NAMALWA (cell line): ENCODE measurements around the gene ZCCHC4.
"Not testable (repeated sequence)": the region's sequence is repeated elsewhere in the genome, so short reads cannot be mapped to it uniquely, and the experiment has no call there.

Experiments used
- DNase-seq: peaks from one replicate; pipeline ENCODE4 v3.0.0-alpha.2; 2015; ENCODE audit warnings: low spot score

The ZCCHC4 gene

DNA sequence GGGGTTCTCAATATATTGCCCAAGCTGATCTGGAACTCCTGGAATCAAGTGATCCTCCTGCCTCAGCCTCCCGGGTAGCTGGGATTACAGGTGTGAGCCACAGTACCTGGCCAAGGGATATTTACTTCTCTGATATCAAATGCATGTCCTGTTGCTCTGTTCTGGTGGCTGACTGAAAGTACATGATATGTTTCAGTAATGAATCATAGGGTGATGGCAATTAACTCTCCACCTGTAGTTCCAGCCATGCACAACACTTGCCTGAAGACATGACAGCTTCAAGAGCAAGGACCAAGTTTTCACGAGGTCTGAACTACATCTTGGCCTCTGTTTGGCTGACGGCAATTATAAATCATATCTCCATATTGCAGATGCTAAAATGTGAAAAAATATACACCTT is 9.1 kb downstream of the ZCCHC4 start:
- DNase-seq, result no peak

DNA sequence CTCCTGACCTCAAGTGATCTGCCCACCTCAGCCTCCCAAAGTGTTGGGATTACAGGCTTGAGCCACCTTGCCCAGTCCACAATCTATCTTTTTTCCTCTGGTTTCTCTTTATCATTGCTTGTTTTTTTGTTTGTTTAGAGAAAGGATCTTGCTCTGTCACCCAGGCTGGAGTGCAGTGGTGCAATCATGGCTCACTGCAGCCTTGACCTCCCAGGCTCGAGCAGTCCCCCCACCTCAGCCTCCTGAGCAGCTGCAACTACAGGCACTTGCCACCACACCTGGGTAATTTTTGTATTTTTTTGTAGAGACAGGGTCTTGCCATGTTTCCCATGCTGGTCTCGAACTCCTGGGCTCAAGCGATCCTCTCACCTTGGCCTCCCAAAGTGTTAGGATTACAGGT is 15.9 kb downstream of the ZCCHC4 start:
- not testable (repeated sequence) for DNase-seq

DNA sequence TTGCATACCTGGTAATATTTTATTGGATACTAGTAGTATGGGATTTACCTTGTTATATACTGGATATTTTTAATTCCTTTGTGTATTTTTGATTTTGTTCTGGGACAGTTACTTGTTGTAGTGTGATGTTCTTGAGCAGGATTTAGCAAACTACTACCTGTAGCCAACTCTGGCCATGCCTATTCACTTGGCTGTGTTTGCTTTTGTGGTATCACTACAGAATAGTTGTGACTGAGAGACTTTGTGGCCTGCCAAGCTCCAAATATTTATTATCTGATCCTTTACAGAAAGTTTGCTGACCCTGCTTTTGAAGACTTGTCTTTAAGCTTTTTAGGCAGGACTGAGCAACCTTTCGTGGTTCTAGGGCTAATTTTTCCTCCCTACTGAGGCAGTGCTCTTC is 17.8 kb downstream of the ZCCHC4 start:
- no peak for DNase-seq

DNA sequence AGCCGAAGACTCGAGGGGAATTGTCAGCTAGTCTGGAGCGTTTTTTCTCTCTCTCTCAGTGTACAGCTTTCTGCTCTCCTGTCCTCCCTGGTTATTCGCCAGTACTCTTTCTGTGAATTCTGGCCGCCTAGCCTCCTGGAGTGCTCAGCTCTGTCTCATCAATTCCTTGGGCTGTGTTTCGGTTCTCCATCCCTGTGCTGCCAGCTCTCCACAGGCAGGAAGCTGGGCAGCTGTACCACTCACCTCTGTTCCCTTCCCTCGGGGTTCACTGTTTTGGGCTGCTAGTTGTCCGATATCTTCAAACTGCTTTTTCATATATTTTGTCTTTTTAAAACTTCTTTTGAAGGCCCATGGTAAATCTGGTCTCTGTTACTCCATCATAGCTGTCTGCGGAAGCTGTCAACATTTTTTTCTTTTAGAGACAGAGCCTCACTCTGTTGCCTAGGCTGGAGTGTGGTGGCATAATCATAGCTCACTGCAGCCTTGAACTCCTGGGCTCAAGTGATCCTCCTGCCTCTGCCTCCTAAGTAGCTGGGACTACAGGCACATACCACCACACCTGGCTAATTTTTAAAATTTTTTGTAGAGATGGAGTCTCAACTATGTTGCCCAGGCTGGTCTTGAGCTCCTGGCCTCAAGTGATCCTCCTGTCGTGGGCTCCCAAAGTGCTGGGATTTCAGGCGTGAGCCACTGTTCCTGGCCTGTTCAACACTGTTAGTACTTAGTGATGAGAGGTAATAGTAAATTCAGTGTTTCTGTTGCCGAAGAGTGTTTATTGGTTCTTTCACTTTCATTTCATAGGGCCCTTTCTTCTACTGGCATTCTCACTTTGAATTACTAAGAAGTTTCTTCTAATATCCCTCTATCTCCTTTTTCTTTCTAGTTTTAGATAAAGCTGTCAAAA is 18.6 kb downstream of the ZCCHC4 start:
- no peak for DNase-seq

DNA sequence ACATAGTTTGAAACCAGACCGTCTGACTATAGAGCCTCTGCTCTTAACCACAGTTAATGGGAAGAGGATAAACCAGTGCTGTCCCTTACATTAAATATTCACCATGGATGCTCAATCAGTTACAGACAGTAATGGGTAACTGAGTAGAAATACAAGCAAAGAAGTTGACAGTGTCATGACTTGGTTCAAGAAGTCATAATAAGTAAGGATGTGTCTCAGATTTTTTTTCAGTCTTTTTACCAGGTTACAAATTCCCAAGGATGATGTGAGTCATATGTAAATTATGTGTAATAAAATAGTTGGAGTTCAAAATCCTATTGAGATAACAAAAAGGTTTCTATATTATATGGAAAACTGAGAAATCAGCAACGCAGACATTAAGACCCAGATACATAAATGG is 31.1 kb downstream of the ZCCHC4 start:
- DNase-seq, result no peak

DNA sequence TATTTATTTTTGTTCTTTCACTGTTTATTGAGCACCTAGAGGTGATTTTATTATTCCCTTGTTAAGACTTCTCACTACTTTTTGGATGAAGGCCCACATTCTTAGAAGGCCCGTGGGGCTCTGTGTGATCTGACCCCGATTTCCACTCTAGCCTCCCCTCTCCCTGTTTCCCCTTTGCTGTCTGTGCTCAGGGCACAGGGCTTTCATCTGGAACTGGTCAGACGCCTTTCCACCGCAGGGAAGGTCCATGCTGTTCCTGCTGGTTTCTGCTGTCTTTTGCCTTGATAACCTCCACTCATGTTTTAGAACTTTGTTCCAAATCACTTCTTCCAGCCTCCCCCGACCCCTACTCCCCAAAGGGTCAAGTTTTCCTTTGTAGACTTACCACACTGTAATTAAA is 33.2 kb downstream of the ZCCHC4 start:
- DNase-seq, result no peak

DNA sequence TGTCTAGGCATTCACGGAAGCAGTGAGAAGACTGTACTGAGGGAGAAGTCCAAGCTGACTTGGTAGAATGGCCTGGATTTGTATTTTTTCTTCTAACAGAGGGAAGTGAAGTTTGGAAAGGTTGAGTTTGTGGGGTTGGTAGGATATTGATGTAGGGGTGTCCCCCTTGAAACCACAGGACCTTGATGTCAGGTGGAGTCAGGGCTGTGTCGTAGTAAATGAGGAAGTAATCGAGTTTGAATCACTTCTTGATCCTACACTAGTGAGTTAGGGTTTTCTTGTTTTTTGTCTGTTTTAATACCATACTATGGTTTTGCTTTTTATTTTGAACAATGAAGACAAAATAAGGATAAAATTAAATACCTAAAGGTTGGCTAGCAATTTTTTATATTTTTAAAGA is 34.3 kb downstream of the ZCCHC4 start:
- no peak for DNase-seq

DNA sequence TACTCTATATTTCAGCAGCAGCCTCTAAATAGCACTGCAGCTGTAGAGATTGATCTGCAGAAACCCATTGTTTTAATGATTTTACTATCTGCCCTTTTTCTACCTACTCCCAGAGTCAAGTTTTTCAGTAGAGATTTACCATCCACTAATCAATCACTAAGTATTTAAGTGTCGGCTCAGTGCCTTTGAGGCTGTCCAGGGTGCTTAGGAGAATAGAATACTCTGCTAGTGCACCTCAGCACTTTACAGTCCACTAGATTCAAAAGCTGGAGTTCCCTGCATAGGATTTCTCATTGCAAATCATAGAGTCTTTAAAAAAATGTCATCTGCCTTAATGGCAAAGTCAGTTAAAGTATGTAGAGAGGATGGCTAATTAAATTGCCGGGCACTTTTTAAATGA is 34.9 kb downstream of the ZCCHC4 start:
- no peak for DNase-seq

DNA sequence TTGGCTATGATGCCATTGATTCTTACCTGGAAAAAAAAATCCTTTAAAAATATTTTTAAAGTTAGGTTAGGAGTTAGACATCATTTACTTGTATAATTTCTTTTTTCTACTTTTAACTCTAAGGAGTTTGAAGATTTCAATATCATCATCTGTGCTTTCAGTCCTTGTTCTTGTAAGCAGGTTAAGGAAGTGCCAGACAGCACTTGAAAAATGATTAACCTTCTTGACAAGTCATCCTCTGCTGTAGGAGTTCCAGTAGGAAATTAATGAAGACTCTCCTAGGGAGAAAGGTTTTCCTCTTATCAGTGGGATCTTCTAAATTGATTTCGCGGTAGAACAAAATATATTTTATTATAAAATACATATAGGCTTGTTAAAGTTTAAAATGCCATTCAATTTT is 35.4 kb downstream of the ZCCHC4 start:
- DNase-seq, result no peak

DNA sequence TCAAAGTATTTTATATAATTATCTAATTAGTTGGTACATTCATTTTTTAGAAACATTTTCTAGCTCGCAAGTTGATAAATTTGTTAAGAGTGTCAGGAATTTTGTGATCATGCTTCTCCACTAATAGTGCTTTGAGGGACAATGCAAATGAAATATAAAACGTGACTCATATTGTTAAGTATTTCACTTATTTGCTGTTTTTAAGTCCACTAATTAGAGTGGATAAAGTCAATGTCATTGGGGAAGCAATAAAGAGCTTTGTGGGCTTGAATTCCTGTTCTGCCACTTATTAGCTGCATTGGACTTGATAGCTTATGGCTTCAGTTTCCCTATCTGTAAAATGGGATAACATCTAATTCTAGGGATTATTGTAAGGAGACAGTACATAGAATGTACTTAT is 38.0 kb downstream of the ZCCHC4 start:
- DNase-seq, result no peak

DNA sequence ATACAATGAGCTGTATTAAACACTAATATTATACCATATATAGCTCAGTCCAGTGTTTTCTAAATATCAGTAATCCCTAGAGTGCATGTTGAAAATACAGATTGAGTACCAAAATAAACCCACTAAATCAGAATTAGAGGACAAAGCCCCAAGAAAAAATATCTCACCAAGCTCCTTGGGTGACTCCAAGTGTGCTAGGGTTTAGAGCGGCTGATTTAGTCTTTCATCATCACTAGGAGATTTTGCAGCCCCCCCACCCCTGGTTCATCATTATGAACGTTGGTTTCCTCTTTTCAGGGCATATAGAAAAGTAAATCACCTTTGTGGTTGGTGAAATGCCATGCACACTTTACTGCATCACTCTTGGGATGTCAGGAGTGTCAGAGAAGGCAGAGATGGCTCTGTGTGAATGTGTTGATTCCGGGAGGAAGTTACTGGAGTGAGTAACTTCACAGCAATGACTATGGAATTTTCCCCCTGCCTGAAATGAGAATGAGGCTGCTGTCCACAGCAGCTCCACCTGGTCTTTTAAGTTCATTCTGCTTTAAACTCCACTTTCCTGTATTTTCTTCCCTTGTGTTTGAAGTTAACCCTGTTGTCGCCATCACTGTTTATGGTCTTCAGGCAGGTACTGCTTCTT is 39.3 kb downstream of the ZCCHC4 start:
- DNase-seq, result no peak

DNA sequence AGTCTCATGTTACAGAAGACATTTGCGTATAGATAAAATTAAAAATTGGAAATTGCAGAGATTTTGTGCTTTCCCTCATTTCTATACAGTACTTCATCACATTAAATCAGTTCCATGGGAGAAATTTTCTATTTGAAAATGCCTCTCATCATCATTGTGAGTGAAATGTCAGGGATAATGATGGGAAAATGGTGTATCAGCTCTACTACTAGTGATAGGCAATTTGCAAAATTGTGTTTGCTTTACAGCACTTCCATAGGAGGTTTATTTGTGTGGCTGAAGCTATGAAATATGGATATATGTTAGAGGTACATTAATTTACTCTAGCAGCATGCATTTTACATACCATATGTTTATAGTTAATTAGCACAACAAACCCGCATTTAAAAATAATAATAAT is 43.5 kb downstream of the ZCCHC4 start:
- DNase-seq, result no peak

DNA sequence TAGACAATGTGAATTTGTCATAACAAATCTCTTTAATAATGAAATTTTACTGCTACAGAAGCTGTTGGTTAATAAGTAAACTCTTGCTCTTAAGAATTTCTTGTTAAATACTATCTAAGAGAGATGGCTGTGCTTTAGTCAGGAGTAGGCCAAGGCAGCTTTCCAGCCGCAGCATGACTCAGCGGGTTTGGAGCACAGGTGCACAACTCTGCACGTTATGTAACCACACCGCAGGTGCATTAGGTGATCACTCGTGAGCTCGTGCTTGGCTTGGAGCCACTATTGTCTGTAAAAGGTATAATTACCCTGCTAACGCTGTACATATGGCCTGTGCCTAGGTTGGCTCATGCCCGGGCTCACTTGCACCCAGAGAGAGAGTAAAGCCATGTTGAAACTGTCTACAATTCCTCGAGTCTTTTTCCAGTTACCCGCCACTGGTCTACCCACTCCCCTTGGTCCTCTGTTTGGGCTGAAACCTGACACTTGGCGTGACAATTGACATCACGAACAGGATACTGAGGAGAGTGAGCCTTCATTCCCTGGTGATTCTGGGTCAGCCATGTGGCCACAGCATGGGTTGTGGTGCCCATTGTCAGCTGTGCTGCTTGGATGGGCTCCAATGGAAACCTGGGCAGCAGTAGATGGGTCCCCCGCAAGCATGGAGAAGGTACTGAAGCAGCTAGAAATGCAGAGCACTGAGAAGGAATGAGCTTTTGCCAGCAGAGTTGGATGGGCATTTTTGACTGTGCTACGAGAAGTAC is 46.1 kb downstream of the ZCCHC4 start:
- no peak for DNase-seq

DNA sequence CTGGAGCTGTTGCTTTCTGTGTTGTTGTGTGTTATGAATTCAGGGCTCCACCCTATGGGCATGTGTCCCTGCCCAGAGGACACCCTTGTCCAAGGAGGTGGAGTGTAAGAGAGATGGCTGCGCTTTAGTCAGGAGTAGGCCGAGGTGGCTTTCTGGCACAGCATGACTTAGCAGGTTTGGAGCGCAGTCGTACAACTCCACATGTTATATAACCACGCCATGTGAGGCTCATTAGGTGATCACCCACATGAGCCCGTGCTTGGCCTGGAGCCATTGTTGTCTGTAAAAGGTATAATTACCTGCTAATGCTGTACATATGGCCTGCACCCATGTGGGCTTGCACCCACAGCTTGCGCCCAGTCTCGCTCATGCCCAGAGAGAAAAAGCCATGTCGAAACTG is 48.7 kb downstream of the ZCCHC4 start:
- DNase-seq, result no peak

DNA sequence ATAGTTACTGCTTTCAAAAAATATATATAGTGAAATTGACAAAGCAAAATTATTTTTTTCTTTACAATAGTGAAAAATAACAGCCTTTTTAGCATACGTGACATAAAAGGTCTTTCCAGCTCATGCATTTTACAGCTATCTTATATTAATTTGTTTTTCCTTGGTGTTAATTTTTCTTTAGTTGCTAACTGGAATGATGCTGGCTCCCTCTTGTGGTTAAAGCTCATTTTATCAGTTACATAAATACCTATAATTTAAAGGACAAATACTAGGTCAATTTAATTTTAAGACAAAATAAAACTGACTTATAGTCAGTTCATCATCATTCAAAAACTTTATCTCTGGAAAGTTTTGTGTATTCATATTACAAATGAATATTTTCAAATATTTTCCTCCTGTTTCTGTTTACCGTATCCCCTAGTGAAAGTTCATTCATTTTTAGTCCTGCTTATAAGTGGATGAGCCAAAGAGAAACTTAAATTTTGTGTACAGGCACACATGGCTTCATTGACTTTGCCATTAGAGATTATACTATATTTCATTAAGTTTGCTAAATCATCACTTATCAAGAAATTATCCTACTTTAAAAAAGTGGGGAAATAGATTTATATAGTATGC is 54.5 kb downstream of the ZCCHC4 start:
- DNase-seq, result peak; percentile 67

DNA sequence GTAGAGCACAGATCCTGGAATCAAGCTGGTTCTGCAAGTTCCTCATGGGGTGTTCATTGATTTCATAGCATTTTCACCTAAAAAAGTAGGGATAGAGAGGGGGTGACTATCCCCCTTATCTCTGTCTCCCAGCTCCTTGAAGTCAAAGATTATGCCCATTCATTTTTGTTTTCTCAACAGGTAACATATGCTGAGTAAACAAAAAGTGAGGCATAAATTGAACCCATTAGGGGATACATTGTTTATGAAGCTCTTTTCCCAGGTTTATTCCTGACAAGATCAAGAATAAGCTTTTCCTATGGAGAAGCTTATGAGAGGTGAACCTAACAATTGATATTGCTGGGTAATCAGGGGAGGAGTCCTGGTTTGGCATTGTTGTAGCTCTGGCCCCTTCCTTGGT is 55.3 kb downstream of the ZCCHC4 start:
- no peak for DNase-seq

DNA sequence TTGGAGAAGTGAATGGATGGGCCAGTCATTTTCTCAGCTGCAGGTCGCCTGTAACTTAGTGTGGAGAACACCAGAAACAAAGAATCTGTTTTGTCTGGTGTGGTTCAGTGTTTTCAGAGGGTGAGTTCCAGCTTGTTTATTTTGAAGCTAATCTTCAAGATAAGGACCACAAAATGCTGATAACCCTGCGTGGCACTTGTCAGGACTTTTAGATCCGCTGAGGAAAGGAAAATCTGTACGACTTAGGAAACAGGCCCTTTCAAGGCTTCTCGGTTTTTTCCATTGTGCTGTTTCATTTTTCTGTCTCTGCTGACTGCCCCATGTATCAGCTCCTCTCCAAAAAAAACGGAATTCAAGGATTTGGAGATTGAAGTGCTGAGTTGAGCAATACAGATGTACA is 55.7 kb downstream of the ZCCHC4 start:
- no peak for DNase-seq

DNA sequence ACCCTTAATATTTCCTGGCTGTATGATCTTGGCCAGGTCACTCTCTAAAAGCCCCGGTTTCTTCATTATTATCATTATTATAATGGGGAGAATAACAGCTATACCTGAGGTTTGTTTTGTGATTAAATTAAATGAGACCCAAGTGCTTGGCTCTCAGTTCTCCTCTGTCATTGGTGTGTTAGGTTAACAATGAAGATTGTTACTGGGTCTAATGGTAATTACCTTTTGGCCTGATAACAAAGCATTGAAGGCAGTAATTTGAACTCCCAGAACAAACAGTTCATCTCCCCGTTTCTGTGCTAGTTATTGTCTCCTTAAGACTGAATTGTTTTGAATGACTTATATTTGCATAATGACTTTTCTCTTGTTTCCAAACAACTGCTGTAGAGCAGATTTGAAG is 57.7 kb downstream of the ZCCHC4 start:
- DNase-seq, result no peak

DNA sequence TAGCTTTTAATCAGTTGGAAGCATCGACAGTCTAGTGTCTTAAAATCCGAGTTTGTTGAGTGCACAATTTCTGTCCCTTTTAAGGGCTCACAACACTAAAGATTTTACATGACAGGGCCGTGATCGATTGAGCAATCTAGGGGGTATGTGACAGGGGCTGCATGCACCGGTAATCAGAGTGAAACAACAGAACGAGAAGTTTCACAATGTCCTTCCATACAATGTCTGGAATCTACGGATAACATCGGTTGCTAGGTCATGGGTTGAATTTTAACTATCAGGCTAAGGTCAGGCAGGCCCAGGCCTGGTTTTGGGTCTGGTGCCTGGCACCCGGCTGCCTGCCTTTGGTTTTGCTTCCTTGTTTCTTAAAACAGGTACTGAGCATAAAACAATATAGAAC is 60.0 kb downstream of the ZCCHC4 start:
- not testable (repeated sequence) for DNase-seq

DNA sequence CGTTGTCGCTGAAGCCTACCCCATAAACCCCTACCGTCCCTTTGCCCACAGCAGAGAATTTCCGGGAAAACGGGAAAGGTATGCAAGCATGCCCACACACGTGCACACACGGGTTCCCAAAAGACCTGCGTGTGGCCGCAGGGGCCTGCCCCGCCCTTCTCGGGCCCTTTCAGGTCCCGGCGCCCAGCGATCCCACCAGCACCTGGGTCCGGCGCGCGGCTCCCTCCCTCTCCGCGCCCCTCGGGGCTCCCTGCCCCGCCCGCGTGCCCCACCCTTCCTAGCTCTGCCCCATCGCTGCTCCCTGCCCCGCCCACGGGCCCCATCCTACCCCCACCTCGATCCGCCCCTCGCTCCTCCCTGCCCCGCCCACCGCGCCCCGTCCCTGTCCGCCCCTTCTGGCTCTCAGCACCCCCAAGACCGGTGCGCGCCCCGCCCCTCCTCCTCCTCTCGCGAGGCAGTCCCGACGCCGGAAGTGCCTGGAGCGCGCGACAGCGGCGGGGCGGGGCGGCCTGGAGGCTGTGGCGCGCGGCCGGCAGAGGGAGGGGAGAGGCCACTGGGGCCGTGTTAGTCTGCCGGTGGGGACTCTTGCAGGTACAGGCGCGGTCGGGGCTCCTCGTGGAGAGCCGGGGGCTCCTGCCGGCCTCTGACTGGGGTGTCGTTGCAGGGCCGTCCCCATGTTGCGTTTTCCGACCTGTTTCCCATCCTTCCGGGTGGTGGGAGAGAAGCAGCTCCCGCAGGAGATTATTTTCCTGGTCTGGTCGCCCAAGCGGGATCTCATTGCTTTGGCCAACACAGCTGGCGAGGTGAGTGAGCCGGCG is 64.4 kb downstream of the ZCCHC4 start, which contains the start of gene ANAPC4:
TSS of gene ANAPC4 (plus strand) at position 510 of the 818 bp plus-strand sequence. CDS start at position 675, 165 bp downstream.
- peak; percentile 96 for DNase-seq
